ENCODE data around the gene BTN3A1. TPM values are rescaled to one million over a fixed set of nuclear protein-coding genes. Genes with fewer than 3 reads are reported as not detected.

The BTN3A1 gene
- total and polyA plus RNA-seq, 2 of the 13 experiments (the other 11 are each of a cell fraction or from before 2014, with no cell fraction given), result 13.3 to 14.0 TPM

DNA sequence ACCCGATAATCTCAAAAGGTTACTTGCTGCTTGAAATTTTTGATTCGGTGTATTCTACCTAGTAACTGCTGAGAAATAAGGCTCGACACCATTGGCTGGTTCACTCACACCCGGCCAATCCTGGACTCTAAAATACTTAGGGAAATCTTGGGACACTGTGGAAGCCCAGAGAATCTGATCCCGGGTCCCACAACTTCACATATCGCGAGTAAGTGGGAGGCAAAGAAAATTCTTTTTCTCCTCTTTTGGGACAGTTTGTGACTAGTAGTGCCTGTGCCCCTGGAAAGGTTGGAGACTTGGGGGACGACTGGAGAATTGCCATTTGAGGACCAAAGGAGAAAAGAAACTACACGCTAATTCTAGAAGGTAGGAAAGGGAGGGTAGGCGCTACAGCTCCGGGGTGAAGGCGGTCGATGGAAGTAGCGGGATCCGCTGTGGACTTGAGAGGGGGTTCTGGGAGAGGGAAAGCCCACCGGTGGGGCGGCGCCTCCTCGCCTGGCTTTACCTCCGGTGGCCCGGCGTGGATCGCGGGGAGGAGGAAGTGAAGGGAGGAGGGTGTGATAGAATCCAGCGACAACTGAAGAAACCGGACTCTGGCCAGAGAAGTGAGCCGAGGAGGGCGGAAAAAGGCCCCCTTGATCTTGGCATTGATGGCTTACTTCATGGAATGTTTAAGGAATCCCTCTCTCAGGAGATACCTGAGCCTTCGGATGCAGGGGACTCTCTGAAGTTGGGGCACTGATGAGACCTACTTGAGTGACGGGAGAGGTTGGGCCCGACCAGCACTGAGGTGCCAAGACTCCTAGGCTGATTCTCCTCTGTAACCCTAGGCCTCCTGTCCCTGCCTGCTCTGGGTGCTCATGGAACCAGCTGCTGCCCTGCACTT lies 19.4 kb downstream of the BTN3A1 start (continued):
- TF ChIP-seq ZFP36L2 (CRISPR knock-in tag; IDR thresholded peaks at IDR 0.05), result no peak
- TF ChIP-seq, protein P1, sequence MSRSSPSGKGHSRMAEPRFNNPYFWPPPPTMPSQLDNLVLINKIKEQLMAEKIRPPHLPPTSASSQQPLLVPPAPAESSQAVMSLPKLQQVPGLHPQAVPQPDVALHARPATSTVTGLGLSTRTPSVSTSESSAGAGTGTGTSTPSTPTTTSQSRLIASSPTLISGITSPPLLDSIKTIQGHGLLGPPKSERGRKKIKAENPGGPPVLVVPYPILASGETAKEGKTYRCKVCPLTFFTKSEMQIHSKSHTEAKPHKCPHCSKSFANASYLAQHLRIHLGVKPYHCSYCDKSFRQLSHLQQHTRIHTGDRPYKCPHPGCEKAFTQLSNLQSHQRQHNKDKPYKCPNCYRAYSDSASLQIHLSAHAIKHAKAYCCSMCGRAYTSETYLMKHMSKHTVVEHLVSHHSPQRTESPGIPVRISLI (CRISPR knock-in tag; IDR thresholded peaks at IDR 0.05; ENCODE audit: borderline replicate concordance), result no peak
- no peak for TF ChIP-seq SNAPC2 (CRISPR knock-in tag; IDR thresholded peaks at IDR 0.05)
- TF ChIP-seq ZFP62 (CRISPR knock-in tag; IDR thresholded peaks at IDR 0.05), result no peak
- 0 out of 2 replicates have a peak, but pooled peaks have one; percentile 39 for TF ChIP-seq ATF7-NPFF (CRISPR knock-in tag; IDR thresholded peaks at IDR 0.05; ENCODE audit: low read depth)
- no peak for TF ChIP-seq HNRNPUL1 (IDR thresholded peaks at IDR 0.05; ENCODE audit: low read depth, low read length)
- TF ChIP-seq, protein P2, sequence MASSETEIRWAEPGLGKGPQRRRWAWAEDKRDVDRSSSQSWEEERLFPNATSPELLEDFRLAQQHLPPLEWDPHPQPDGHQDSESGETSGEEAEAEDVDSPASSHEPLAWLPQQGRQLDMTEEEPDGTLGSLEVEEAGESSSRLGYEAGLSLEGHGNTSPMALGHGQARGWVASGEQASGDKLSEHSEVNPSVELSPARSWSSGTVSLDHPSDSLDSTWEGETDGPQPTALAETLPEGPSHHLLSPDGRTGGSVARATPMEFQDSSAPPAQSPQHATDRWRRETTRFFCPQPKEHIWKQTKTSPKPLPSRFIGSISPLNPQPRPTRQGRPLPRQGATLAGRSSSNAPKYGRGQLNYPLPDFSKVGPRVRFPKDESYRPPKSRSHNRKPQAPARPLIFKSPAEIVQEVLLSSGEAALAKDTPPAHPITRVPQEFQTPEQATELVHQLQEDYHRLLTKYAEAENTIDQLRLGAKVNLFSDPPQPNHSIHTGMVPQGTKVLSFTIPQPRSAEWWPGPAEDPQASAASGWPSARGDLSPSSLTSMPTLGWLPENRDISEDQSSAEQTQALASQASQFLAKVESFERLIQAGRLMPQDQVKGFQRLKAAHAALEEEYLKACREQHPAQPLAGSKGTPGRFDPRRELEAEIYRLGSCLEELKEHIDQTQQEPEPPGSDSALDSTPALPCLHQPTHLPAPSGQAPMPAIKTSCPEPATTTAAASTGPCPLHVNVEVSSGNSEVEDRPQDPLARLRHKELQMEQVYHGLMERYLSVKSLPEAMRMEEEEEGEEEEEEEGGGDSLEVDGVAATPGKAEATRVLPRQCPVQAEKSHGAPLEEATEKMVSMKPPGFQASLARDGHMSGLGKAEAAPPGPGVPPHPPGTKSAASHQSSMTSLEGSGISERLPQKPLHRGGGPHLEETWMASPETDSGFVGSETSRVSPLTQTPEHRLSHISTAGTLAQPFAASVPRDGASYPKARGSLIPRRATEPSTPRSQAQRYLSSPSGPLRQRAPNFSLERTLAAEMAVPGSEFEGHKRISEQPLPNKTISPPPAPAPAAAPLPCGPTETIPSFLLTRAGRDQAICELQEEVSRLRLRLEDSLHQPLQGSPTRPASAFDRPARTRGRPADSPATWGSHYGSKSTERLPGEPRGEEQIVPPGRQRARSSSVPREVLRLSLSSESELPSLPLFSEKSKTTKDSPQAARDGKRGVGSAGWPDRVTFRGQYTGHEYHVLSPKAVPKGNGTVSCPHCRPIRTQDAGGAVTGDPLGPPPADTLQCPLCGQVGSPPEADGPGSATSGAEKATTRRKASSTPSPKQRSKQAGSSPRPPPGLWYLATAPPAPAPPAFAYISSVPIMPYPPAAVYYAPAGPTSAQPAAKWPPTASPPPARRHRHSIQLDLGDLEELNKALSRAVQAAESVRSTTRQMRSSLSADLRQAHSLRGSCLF (CRISPR knock-in tag; IDR thresholded peaks at IDR 0.05; ENCODE audit: borderline replicate concordance), result no peak
- TF ChIP-seq ZFP36 (IDR thresholded peaks at IDR 0.05; ENCODE audit: borderline replicate concordance, low read depth, low read length, partially characterized antibody), result no peak
- no peak for TF ChIP-seq KLF6 (CRISPR knock-in tag; IDR thresholded peaks at IDR 0.05)
- no peak for TF ChIP-seq ZNF451 (CRISPR knock-in tag; IDR thresholded peaks at IDR 0.05)
- TF ChIP-seq ZFP37 (CRISPR knock-in tag; IDR thresholded peaks at IDR 0.05; ENCODE audit: borderline replicate concordance), result peak; percentile 65; the same call in 1 of the 2 replicates
- no peak for TF ChIP-seq ZNF772 (CRISPR knock-in tag; IDR thresholded peaks at IDR 0.05)
- no peak for TF ChIP-seq ZNF879 (CRISPR knock-in tag; IDR thresholded peaks at IDR 0.05)
- no peak for TF ChIP-seq SOX13 (IDR thresholded peaks at IDR 0.05)
- 0 out of 4 replicates have a peak, but pooled peaks of 1 of the 2 experiments have one; percentile 18 for TF ChIP-seq SOX13 (CRISPR knock-in tag; conservative IDR thresholded peaks at IDR 0.05 in 1 of 2, IDR thresholded peaks at IDR 0.05 in 1 of 2)
- TF ChIP-seq XBP1 (CRISPR knock-in tag; IDR thresholded peaks at IDR 0.05), result no peak
- TF ChIP-seq MTA3 (CRISPR knock-in tag; IDR thresholded peaks at IDR 0.05), result no peak
- TF ChIP-seq ZNF501 (CRISPR knock-in tag; IDR thresholded peaks at IDR 0.05), result peak; percentile 71; the same call in 1 of the 2 replicates
- TF ChIP-seq, protein P3, sequence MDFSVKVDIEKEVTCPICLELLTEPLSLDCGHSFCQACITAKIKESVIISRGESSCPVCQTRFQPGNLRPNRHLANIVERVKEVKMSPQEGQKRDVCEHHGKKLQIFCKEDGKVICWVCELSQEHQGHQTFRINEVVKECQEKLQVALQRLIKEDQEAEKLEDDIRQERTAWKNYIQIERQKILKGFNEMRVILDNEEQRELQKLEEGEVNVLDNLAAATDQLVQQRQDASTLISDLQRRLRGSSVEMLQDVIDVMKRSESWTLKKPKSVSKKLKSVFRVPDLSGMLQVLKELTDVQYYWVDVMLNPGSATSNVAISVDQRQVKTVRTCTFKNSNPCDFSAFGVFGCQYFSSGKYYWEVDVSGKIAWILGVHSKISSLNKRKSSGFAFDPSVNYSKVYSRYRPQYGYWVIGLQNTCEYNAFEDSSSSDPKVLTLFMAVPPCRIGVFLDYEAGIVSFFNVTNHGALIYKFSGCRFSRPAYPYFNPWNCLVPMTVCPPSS (IDR thresholded peaks at IDR 0.05), result no peak
- TF ChIP-seq, protein P4, sequence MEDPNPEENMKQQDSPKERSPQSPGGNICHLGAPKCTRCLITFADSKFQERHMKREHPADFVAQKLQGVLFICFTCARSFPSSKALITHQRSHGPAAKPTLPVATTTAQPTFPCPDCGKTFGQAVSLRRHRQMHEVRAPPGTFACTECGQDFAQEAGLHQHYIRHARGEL (CRISPR knock-in tag; IDR thresholded peaks at IDR 0.05), result no peak
- 0 out of 2 replicates have a peak, but pooled peaks have one; percentile 37 for TF ChIP-seq KLF13 (CRISPR knock-in tag; IDR thresholded peaks at IDR 0.05)
- TF ChIP-seq SAP130 (CRISPR knock-in tag; IDR thresholded peaks at IDR 0.05; ENCODE audit: low read depth), result peak; percentile 20
- TF ChIP-seq NR2C2 (CRISPR knock-in tag; IDR thresholded peaks at IDR 0.05; ENCODE audit: borderline replicate concordance), result no peak
